GM18858 (cell line): ENCODE measurements around the gene GRIK4.

ENCODE experiments used
- ATAC-seq: cut with Tn5 transposase; IDR thresholded peaks from one replicate; pipeline ENCODE4 v1.9.1; 2021; ENCODE audit not compliant: unreplicated experiment

The GRIK4 gene

DNA sequence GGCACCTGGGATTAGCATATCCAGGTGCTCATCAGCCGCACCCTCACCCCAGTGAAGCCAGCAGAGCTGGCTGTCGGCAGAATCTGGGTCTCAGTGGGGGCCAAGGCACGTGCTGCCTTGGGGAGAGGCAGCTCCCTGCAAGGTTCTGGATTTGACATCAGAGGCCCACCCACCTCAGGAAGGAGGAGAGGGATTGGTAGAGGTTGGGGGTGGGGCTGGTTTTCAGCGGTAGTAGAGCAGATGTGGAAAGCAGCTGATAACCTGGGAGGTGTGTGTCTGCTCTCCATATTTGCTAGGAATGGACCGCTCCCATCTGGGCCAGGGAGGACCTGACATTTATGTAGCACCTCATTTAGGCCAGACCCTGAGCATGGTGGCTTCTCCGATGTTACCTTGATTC, 147.5 kb downstream of the GRIK4 start:
- no peak for ATAC-seq

GRCh38 chr11:120660024-120660565, 148.5 kb downstream of the GRIK4 start:
- ATAC-seq: no peak

- no peak for ATAC-seq
These were observed 150.6 kb downstream of the GRIK4 start for GRCh38 chr11:120662071-120662676.

- ATAC-seq: no peak
These were observed 151.6 kb downstream of the GRIK4 start for GRCh38 chr11:120663142-120663541.

DNA sequence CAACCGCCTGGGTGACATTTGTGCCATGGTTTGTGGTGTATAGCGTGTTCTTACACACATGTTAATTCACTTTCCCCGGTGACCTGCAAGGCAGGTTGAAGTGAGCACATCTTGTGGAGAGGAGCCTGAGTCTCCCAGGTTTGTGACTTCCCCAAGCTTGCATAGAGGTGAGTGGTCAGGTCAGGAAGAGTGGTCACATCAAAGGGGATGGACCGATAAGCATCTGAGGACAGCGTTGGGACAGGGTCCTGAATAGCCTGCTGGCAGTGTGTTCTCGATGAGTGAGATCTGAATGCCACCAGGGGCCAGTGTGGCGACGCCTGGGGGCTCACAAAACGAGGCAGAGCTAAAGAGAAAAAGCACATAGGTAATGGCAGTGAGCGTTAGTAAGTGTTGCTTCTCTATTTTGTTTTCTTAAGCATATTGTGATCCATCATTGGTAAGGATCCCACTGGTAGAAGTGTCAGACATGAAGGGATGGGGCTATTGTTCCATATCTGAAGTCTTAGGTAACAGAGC, 154.6 kb downstream of the GRIK4 start:
- ATAC-seq: no peak

DNA sequence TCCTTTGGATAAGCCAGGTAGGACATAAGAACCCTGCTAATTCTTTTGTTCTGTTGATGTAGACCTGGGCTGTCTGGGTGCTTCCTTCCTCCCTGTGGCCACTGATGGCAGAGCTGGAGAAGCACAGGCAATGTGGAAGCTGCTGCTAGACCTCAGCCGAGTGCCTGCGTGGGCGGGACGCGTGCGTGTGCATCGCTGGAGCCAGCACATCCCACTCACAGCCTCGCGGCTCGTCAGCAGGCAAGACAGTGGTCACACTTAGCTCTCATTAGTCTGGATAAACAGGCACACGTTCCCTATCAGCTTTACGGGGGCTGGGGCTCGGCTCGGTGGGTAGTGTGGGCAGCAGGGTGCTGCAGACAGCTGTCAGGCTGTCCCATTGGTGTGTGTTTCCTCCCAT, 155.7 kb downstream of the GRIK4 start:
- no peak for ATAC-seq

- no peak for ATAC-seq
These were observed 156.4 kb downstream of the GRIK4 start for GRCh38 chr11:120667934-120668333.

- ATAC-seq: no peak
These were observed 157.0 kb downstream of the GRIK4 start for GRCh38 chr11:120668537-120668936.

- ATAC-seq: no peak
These were observed 163.0 kb downstream of the GRIK4 start for GRCh38 chr11:120674542-120674941.

DNA sequence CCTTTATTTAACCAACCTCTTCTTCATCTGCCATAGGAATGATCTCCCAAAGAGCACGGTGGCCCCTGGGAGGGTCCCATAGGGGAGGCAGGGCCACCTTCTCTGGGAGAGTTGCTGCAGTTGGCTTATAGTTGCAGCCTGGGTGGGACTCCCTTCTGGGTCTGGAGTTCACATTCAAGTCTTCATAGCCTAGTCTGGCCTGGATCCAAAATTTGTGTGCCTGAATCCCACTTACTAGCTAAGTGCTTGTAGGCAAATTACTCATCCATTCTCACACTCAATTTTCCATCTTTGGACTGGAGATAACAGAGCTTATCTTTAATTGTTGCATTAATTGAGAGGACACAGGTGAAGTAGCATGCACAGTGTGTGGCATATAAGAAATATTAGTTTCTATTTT, 163.6 kb downstream of the GRIK4 start:
- no peak for ATAC-seq

DNA sequence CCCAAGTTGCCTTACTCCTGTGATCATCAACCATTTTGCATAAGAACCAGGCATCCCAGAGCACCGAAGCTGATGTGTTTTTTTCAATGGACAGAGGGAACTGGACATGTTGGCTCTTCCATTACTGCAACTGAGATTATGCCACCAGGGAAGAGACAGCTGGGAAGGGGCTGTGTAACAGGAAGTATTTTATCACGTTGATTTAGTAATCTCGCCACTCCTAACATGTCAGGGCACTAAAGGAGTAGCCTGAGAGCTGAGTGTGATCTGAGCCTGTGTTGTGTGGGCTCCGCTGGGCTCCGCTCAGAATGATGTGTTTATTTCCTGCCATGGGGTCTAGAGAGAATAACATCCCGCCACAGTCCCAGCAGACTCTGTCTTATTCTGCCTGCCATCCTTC, 165.4 kb downstream of the GRIK4 start:
- ATAC-seq: no peak

DNA sequence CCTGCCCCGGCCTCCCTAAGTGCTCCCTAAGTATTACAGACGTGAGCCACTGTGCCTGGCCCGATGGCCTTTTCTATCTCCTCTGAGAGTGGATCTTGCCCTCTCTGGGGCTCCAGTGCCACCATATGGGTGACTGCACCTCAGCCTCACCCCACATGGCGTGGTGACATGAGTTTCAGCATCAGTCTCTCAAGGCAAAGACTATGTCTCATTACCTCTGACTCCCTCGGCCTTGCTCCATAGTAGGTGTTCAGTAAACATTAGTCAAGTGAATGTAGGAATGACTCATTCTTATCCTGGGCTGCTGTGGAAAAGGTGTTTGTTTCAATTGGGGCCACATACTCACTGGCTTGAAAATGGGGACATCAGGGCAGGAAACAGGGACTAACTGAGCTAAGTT, 168.8 kb downstream of the GRIK4 start:
- ATAC-seq: no peak

- no peak for ATAC-seq
These were observed 170.1 kb downstream of the GRIK4 start for GRCh38 chr11:120681434-120682331.

DNA sequence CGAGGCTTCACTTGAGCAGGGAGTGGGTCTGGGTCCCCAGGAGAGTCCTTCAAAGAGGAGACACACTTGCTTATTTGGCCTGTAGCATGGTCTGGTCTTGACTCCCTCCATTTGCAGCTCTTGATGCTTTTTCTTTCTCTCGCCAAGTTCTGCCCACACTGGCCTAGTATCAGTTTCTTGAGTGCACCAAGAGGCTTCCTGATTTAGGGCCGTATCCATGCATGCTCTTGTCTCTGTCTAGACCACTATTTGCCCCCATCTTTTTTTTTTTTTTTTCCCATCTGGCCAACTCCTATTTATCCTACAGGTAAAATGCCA, 170.7 kb downstream of the GRIK4 start:
- ATAC-seq: no peak

DNA sequence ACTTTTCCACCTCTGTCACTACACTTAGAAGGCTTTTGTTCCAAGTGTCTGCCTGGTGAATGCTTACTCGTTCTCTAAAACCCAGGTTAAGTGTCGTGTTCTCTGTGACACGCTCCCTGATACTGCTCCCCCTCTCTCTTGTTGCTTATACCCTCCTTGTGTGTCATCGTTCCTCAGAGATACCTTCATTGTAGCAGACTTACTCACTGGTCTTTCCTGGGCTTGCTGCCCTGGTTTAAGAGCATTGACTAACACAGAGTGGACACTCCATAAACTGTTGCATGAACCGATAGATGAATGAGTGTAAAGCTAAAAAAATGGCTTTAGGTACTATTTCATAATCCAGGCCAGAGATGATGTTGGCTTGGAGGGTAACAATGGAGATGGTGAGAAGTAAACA, 171.3 kb downstream of the GRIK4 start:
- no peak for ATAC-seq

- no peak for ATAC-seq
These were observed 175.0 kb downstream of the GRIK4 start for GRCh38 chr11:120686516-120686915.

GRCh38 chr11:120688163-120688562, 176.6 kb downstream of the GRIK4 start:
- no peak for ATAC-seq

DNA sequence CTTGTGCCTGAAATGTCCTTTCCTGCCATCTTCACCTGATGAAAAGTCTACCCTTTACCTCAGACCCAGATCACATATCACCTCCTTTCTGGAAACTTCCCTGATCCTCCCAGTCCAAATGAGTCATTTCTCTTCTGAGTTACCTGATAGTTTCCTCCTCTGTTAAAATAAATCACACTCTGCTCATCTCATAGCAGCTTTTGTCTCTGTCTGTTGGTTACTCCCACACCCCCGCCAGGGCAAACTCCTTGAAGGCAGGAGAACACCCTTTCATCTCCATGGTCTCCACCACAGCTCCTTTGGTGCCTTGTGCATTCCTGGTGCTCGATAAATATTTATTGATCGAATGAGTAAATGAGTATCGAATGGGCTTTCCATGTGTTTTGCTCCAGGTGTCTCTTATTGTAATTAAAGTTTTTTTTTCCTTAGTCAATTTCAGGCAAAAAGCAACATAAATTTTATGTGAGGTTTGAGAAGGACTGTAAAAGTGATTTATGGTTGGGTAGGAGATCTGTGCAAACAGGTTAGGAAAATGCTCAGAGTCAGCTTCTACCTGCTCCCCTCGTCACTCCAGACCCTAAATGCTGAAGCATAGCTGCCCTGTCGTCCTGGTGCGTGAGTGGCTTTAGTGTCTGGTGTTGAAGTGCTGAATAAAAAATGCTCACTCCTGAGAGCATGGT, 178.2 kb downstream of the GRIK4 start:
- no peak for ATAC-seq

GRCh38 chr11:120690406-120690805, 178.9 kb downstream of the GRIK4 start:
- ATAC-seq: no peak

DNA sequence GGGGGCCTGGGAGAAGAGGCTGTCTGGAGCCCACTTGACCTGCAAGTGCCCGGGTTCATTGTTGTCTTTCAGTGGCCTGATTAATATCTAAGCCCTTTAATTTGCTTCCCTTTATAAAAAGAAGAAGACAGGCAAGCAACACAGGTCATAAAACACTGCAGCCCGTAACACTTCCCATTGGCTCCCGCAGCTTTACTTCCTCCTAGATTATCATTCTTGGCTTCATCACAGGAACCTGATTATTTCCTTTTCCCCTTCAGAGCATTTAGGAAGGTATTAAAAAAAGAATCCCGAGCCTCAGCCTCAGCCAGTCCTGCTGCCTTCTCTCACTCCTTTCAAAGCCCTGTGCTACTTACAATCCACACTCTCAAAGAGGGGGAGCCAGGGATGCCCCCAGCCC, 183.2 kb downstream of the GRIK4 start:
- no peak for ATAC-seq

DNA sequence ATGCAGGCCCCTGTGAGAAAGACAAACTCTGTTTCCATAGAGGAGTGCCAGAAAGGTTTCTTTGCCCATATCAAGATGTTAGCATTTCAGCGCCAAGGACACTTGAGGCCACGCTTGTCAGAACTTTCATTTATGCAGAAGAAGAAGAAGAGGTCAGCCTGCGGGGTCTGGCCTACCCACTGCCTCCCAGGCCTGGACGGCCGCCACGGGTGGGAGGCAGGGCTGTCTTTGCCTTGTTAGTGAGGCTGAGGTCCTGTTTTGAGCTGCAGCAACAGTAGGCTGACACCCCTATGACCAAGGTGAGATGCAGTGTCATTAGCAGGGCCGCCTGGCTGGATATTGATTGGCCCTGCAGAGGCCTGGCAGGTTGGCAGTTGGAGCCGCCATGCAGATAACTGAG, 183.9 kb downstream of the GRIK4 start:
- ATAC-seq: no peak

DNA sequence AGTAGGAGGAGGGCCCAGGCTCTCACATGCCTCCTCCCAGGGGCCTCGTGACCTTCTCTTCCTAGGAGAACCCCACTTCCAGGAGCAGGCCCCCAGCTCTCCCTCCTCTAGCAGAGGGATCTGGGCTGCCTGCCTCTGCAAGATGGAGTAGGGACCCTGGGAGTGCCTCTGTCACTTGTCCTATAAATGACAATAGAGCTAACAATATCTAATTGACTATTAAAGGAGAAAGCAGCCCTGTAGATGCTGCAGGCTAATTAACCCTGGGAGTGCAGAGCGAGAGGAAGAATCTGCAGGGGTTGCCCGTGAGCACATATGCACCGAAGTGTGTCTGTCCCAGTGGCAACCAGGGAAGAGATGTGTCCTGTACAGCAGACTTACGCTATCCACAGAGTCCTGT, 184.4 kb downstream of the GRIK4 start:
- ATAC-seq: no peak
